ENCODE measurements around the gene MAPKAPK5.
"Not testable (repeated sequence)": the region's sequence is repeated elsewhere in the genome, so short reads cannot be mapped to it uniquely, and the experiment has no call there.

Gene MAPKAPK5

DNA sequence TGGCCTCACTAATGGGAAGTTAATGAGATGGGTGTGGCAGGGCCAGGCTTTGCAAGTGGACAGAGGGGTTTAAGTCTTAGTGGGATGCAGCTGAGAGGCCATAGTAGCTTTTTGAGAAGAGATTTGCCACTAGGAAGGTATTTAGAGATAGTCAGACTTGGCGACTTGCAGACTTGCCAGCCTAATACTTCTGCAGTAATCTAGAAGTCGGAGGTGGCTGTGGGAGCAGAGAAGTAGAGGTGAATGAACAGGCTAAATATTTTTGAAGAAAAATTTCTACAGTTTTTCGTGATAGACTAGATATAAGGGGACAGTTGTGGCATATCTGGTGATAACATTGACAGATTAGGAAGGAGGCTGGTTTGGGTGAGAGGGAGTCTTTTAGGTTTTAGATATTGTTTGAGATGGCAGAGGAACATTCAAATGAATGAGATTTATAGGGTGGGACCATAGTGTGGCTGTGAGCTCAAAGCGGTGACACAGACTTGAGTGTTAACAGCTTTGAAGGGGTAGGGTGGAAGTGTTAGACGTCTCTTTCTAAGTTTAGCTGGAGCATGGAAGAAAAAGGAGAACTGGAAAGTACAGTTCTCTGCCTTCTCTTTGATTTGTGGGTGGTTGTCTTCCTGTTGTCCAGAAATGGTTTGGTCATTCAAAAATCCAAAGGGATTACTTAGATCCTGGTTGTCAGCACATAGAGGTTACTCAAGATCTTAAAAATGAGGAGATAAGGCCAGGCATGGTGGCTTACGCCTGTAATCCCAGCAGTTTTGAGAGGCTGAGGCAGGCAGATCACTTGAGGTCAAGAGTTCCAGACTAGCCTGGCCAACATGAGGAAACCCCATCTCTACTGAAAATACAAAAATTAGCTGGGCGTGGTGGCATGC, 44.9 kb downstream of the MAPKAPK5 start:
- DNase-seq (ENCODE audit: low read depth): no peak

DNA sequence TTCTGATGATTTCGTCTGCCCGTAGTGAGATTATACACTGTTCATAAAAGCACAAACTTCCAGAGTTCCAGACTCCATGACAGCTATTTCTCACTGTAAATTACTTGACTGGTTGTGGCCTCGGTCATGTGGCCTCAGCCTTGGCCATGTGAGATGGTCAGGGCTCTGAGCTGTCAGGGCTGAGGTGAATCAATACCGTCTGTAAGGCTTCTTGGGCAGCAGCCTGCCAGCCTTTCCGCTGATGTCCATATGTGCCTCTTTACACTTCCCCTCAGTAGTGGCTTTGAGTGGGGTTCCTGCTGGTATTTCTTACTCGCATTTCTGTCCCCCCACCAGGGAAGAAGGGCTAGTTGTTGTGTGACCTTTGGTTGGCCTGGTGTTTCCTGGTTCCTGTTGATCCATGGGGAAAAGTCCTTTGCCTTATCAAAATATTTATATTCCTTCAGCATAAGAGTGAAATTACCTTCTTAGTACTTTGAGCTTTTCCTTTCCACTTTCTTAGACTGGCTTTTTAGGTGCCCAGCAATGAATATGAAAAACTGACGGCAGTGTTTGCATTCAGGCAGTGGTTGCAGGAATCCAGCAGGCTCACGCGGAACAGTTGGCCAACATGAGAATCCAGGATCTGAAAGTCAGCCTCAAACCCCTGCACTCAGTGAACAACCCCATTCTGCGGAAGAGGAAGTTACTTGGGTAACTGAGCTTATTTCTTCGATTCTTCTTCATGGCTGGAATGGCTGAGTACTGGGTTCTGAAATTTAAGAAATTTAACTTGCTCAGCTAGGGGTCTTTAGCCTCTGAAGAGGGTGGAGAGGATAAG, 46.1 kb downstream of the MAPKAPK5 start:
- DNase-seq (ENCODE audit: low read depth): no peak

DNA sequence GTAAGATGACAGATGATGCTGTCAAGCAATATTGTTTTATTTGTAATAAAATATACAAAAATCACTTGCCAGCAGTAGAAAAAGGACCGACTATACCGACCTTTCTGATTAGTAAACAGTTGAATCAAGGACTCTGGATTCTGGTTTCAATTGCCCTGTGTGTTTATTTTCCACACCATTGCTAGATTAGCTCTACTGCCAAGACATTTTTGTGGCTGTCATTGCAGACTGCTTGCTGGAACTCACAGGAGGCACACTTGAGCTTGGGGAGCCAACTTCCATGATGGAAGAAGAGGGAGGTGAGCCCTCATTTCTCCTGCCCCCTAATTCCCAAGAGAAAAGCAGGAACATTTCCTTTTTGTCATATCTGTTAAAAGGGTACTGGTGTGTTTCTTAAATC, 51.3 kb downstream of the MAPKAPK5 start:
- no peak for DNase-seq (ENCODE audit: low read depth)

DNA sequence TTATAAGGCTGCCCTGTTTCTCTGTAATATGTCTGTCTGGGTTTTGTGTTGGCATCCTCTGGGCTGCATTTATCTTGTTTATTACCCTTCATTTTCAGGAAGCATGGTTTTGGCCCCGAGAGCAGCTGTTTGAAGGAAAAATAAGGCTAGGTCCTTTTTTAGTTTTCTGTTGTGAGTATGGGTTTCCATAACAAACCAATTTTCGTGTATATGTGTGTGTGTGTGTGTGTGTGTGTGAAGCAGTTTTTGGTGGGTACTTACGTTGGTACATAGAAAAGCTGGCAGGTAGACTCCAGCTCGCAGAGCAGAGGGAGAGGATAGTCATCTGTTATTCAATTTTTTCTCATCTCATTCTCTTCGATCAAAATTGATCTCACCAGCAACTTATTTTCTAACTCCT, 52.5 kb downstream of the MAPKAPK5 start:
- DNase-seq (ENCODE audit: low read depth): no peak

DNA sequence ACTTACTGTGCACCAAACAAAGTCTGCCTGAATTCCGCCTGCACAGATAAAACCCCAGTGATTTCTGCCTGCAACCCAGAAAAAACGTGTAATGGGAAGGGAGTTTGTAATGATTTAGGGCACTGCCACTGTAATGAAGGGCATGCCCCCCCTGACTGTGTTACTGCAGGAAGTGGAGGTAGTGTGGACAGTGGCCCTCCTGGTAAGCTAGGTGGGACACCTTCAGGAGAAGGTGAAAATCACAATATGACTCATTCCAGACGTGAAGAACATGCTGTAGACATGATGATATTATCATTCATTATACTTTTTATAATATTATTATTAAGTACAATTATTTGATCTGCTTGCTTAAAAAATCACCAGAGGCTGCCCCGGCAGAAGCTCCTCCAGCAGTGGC, 59.2 kb downstream of the MAPKAPK5 start:
- DNase-seq (ENCODE audit: low read depth): no peak

GRCh38 chr12:111904446-111904975, 62.5 kb downstream of the MAPKAPK5 start:
- DNase-seq (ENCODE audit: low read depth): no peak

- DNase-seq (ENCODE audit: low read depth): no peak
Measured at GRCh38 chr12:111905502-111905901, 63.5 kb downstream of the MAPKAPK5 start.

DNA sequence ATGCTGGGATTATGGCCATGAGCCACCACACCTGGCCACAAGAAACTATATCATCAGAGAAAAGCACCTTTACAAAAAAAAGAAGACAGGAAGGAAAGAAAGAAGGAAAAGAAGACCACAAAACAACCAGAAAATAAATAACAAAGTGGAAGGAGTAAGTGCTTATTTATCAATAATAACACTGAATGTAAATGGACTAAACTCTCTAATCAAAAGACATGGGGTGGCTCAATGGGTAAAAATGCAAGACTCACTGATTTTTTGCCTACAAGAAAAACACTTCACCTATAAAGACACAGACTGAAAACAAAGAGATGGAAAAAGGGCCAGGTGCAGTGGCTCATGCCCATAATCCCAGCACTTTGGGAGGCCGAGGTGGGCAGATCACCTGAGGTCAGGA, 65.7 kb downstream of the MAPKAPK5 start:
- DNase-seq (ENCODE audit: low read depth): no peak

DNA sequence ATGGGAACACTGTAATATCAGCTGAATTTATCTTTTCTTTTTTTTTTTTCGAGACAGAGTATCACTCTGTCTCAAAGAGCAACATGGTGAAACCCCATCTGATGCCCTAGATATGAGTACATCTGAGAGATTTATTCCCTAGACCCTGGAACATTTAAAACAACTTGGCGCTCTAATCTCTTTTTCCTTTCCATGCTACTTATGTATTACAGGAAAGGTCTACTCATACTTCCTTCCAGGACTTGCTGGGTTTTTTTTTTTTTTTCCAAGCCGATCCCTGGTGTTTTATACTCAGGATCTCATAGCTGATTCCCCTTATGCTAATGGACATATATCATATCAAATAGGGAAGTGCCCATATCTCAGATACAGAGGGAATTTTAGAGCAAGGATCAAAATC, 83.1 kb downstream of the MAPKAPK5 start:
- no peak for DNase-seq (ENCODE audit: low read depth)

GRCh38 chr12:111926631-111927030, 84.6 kb downstream of the MAPKAPK5 start:
- DNase-seq (ENCODE audit: low read depth): no peak

- no peak for DNase-seq (ENCODE audit: low read depth)
Measured at GRCh38 chr12:111927346-111927745, 85.3 kb downstream of the MAPKAPK5 start.

- DNase-seq (ENCODE audit: low read depth): no peak
Measured at GRCh38 chr12:111932241-111932640, 90.2 kb downstream of the MAPKAPK5 start.

DNA sequence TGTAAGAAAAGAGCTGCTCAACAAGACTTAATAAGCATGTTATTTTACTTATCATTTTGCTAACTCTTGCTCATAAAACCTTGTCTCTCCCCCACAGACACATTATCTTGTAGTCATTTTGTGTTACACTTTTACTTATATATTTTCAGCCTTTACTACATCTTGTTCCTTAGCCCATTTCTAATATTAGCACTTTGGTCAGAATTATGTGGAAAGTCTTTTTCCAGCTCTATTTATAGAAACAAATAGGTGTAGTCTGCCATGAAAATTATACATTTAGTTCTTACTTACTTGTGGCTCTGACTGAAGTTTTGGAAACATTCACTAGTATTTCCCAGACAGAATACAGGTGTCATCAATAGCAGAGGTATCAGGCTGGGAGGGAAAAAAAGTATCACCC, 94.8 kb downstream of the MAPKAPK5 start:
- no peak for DNase-seq (ENCODE audit: low read depth)

DNA sequence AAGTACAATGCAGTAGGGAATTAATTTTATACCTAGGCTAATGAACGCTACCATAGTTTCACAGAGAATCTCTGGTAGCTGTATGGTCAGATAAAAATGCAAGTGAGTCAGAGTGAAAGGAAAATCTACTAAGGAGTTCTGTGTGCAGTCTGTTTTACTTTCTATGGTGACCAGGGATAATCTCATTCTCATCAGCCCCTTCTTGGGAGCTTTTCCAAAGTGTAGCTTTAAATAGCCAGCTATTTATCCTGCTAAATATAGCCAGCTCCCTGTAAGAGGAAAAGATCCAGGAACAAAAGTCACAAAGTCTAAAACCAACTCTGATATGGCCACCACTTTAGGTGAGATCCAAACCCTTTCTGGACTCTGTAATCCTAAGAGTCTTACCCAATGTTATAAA, 95.4 kb downstream of the MAPKAPK5 start:
- DNase-seq (ENCODE audit: low read depth): peak; percentile 26

DNA sequence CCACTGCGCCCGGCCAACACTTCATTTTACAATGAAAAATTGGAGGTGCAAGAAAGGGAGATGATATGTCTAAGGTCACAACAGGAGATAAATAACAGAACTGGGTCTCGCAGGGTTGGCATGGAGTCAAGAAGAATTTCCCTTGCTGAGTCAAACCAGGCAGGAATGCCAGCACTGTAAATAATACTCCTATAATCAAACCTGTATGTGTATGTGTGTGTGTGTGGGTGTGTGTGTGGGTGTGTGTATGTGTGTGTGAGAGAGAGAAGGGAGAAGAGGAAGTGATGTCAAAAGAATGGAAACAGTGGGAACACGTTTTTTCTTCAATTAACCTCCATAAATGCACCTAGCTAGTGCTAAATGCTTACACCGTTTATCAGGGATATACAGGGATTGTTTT, 100.5 kb downstream of the MAPKAPK5 start:
- DNase-seq (ENCODE audit: low read depth): no peak

DNA sequence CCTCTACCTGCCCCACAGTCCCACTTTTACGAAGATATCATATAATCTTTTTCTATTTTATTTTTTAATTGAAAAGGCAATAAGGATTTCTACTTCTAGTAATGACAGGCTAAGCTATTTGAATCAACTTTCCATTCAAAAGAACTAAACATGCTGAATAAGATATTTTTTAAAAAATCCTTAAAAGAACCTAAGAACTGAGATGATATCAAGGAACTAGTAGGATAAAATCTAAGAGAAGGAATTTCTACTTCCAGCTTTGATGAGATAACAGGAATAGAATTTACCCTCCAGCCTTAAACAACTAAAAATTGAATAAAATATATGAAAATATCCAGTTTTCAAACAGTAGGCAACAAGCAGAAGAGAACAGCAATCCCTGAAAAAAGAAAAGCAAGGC, 101.9 kb downstream of the MAPKAPK5 start:
- no peak for DNase-seq (ENCODE audit: low read depth)

- DNase-seq (ENCODE audit: low read depth): not testable (repeated sequence)
Measured at GRCh38 chr12:111950961-111951676, 109.1 kb downstream of the MAPKAPK5 start.
